Measurements from ENCODE around the gene ZNF335. TPM values are rescaled to one million over a fixed set of nuclear protein-coding genes. Genes with fewer than 3 reads are reported as not detected.
A peak's percentile ranks its signal among the peaks of the same experiment; 100 is the strongest.
"Not testable (repeated sequence)": the region's sequence is repeated elsewhere in the genome, so short reads cannot be mapped to it uniquely, and the experiment has no call there.

Gene ZNF335
- total RNA-seq, 1 donor = 17.7 TPM

DNA sequence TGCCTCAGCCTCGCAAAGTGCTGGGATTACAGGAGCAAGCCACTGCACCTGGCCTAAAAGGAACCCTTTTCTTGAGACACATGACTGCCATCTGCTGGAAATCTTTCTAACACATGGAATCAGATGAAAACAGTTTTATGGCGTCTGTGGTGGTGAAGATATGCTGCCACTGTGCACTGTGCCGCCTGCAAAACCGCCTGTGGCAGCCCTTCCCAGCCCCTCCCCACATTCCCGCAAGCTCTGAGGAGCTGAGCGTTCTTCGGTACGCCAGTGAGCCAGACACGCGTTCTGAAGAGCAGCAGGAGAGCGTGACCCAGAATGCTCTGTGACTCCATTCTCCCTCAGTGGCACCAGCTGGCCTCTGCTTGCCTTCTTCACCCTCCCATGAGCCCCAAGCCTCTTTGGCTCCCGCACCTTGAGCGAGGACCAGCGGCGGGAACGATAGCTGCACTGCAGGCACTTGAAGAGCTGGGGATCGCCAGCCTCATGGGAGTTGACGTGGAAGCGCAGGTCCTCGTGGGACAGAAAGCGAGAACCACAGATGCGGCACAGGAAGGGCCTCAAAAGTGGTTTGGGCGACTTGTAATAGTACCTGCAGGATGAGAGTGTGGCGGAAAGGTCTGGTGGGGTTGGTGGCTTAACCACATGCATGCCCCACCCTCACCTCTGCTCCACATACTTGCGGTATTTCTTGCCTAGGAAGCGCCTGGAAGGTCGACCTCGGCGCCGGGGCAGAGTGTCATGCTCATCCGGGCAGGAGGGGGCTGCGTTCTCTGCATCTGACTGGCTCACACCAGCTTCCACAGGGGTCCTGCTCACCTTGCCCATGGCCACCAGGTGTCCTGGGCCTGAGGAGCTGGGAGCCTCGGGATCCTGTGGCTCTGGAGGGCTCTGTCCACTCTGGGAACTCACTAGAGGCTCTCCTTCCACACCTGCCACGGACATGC, 8.7 kb downstream of the ZNF335 start:
- H3K4me3 ChIP-seq (ENCODE audit: low read depth, low read length) = no peak overlapping the region
- TF ChIP-seq, protein P1, sequence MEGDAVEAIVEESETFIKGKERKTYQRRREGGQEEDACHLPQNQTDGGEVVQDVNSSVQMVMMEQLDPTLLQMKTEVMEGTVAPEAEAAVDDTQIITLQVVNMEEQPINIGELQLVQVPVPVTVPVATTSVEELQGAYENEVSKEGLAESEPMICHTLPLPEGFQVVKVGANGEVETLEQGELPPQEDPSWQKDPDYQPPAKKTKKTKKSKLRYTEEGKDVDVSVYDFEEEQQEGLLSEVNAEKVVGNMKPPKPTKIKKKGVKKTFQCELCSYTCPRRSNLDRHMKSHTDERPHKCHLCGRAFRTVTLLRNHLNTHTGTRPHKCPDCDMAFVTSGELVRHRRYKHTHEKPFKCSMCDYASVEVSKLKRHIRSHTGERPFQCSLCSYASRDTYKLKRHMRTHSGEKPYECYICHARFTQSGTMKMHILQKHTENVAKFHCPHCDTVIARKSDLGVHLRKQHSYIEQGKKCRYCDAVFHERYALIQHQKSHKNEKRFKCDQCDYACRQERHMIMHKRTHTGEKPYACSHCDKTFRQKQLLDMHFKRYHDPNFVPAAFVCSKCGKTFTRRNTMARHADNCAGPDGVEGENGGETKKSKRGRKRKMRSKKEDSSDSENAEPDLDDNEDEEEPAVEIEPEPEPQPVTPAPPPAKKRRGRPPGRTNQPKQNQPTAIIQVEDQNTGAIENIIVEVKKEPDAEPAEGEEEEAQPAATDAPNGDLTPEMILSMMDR (IDR thresholded peaks at IDR 0.05; ENCODE audit: insufficient read depth, low read depth, low read length) = peak; percentile 40
- peak; percentile 62 for DNase-seq (ENCODE audit: low read depth)

DNA sequence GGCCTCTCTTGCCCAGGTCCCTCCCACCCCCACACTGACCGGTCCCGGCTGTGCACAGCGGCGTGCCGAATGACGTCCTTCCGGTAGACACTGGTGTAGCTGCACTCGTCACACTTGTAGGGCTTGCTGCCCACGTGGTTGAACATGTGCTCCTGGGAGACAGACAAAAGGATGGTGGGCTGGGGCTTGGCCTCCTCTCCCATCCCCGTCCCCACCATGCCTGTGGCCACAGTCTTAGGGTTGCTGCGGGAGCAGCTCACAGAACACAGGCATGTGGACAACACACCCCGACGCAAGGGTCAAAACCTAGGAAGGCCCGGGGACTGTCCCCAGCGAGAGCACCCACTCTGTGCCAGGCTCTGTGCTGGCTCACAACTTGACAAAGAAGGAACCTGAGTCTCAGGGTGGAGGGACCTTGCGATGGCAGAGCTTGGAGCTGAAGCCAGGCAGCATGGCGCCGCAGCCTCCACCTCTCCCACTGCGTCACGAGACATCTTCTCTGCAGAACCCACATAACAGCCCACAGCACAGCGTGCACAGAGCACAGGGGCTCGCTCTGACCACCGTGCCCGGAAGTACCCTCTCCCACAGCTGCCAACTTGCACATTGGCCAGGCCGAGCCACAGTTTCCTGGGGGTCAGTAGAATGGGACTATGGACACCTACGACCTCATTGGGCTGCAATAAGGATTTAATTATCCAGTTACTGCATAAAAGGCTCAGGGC, 9.8 kb downstream of the ZNF335 start:
- DNase-seq (ENCODE audit: low read depth) = no peak
- TF ChIP-seq, protein P1 (IDR thresholded peaks at IDR 0.05; ENCODE audit: insufficient read depth, low read depth, low read length) = no peak
- H3K4me3 ChIP-seq (ENCODE audit: low read depth, low read length) = no peak overlapping the region

DNA sequence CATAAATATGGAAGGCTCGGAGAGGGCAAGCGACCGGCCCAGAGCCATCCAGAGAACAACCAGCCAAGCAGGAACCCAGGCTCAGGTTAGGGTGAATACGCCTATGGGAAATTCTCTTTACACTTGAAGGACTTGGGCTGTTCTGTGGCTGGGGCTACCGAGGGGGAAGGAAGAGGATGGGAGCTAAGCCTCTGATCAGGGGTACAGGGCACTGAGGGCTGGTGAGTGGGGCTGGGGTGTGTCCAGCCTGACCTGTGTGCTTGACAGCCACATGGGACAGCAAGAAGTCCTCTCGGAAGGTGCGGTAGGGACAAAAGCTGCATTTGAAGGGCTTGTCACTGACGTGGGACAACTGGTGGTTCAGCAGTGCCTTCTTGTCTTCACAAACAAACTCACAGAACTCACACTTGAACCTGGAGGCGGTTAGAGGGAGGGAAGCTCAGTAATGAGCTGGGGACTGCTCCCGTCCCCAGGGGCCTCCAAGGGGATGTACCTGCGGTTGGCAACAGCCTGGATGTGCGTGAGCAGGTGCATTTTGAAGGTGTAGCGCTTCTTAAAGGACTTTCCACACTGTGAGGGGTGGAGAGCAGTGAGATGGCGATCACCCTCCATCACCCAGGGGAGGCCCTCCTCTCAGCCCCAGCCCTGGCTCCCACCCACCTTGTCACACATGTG, 11.9 kb downstream of the ZNF335 start:
- no peak for DNase-seq (ENCODE audit: low read depth)
- no peak overlapping the region for H3K4me3 ChIP-seq (ENCODE audit: low read depth, low read length)
- TF ChIP-seq, protein P1 (IDR thresholded peaks at IDR 0.05; ENCODE audit: insufficient read depth, low read depth, low read length) = no peak

DNA sequence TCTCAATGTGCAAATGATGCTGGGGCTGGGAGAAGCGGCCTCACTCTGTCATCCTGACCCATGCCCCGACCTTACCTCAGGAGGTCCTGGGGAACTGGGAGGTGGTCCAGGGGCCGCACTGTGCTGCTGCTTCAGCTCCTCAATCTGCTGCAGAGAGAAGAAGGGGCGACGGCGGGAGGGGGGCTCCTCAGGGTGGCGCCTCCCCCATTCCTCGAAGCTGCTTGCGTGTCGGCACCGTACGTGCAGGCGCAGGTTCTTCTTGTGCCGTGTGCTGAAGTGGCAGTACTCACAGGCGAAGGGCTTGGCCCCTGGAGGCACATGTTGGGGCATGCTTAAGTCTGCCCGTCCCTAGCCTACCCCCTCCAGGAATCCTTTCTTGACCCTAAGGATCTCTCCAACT, 12.9 kb downstream of the ZNF335 start:
- no peak for DNase-seq (ENCODE audit: low read depth)
- TF ChIP-seq, protein P1 (IDR thresholded peaks at IDR 0.05; ENCODE audit: insufficient read depth, low read depth, low read length) = no peak
- H3K4me3 ChIP-seq (ENCODE audit: low read depth, low read length) = no peak overlapping the region

DNA sequence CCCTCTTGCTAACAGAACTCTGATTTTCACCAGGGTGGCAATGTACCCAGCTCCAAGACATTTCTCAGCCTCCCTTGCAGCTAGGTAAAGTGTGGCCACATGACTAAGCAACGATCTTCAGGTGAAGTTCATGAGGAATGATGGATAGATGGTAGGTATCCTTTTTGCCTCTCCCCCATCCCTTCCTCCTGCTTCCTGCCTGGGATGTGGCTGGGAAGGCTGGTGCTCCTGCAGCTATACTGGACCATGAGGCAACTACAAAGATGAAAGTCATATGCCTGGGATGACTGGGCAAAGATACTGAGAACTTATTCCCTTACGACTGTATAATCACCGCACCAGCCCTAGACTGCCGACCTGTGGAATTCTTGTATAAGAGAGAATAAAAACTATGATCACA, 13.4 kb downstream of the ZNF335 start:
- no peak overlapping the region for H3K4me3 ChIP-seq (ENCODE audit: low read depth, low read length)
- TF ChIP-seq, protein P1 (IDR thresholded peaks at IDR 0.05; ENCODE audit: insufficient read depth, low read depth, low read length) = no peak
- no peak for DNase-seq (ENCODE audit: low read depth)

DNA sequence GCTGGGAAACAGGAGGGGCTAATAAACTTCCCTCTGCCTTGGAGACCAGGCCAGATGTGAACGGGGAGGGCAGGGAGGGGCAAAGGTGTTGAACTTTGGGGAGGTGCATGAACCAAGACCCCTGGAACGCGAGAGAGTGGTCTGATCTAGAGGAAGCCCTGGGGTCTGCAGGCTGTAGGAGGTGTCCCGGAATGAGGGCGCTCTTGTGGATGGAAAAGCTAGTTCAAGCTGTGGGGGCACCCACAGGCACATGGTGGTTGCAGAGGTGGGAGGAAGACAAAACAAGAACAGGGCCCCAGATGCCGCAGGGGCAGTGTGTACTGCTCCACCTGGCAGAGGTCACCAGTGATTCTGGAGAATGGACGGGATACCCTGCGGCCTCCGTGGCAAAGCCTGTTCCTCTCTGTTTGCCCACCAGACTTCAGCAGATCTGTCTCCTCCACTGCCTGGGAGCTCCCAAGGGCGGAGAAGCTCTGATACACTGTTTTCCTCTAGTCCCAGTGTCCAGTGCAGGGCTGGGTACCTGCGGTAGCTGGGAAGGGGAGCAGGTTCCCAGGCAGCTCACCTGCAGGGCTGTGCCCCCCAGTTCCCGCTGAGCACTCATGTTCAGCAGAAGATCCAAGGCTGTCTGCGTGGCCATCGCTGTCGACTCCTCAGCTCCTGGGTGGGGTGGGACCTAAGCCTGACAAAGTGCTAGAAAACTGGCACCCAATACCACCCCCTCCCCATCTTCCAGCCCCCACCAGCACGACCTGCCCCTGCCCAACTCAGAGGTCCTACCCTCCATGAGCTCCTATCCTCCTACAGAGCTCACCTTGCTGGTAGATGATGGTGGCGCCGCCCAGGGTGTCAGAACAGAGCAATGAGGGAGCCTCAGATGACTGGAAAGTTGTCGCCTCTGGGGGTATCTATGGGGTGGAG, 14.7 kb downstream of the ZNF335 start:
- no peak for DNase-seq (ENCODE audit: low read depth)
- TF ChIP-seq, protein P1 (IDR thresholded peaks at IDR 0.05; ENCODE audit: insufficient read depth, low read depth, low read length) = no peak
- no peak overlapping the region for H3K4me3 ChIP-seq (ENCODE audit: low read depth, low read length)

DNA sequence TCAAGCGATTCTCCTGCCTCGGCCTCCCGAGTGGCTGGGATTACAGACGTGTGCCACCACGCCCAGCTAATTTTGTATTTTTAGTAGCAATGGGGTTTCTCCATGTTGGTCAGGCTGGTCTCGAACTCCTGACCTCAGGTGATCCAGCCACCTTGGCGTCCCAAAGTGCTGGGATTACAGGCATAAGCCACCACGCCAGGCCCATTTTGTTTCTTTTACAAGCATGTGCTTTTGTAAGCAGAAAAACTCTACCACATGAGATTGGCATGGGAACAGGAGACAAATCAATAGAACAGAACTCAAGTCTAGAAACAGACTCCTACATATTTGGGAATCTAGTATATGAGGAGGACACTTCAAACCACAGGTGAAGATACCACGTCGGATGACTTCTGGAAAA, 15.7 kb downstream of the ZNF335 start:
- DNase-seq (ENCODE audit: low read depth); H3K4me3 ChIP-seq (ENCODE audit: low read depth, low read length): not testable (repeated sequence)

Data from fibroblast of villous mesenchyme (primary cell).